Activated T-cell treated with anti-CD3 and anti-CD28 coated beads for 1 hour (primary cell): ENCODE data around the gene PTPN3.

Experiments used
- DNase-seq: peaks from one replicate; pipeline ENCODE4 v3.0.0-alpha.2; 2020; ENCODE audit warnings: low read depth

Gene PTPN3

GRCh38 chr9:109477258-109478050, 20.7 kb downstream of the PTPN3 start:
- DNase-seq: no peak

DNA sequence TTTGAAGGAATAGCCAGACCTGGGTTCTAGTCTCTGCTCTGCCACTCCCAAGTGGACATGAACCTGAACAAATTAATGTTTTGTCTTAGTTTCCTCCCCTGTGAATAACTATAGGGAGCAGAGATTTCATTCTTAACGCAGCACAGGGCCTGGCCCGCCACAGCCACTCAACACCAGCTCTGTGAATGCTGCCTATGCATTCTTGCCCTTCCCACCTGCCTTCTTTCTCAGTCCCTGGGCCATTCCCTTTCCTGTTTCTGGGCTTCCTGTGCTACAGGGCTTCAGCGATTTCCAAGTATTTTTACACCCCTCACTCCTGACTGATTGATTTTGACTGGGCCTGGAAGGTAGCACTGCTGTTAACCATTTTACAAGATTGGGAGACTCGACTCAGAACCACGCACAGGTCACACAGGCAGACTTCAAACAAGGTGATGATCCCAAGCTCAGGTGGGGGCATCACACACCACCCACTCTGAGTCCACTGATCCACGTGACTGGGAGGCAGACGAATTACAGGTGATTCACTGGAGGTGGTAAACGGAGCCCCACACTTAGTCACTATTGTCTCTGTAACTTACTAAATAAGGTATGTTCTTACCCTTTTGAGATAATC, 21.4 kb downstream of the PTPN3 start:
- no peak for DNase-seq

GRCh38 chr9:109475526-109475925, 22.6 kb downstream of the PTPN3 start:
- no peak for DNase-seq

- no peak for DNase-seq
Observed at GRCh38 chr9:109474944-109475343, 23.2 kb downstream of the PTPN3 start.

- DNase-seq: no peak
Observed at GRCh38 chr9:109474170-109474569, 23.9 kb downstream of the PTPN3 start.

DNA sequence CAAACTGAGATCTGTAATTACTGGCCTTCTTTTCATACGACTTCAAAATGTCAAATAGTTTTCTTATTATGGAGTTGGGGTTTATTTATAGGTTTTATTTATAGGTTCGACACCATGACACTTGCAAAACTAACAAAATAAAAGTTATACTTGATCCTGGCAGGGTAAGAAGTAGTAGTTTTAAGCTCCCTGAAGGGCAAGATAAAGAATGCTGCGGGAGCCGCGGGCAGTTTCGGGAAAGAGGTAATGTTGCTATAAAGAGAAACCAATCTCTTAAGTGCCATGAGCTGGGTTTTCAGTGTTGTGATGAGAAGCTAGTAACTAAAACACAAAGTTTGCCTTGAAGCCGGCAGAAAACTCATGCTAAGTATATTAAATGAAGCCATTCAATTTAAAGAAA, 24.8 kb downstream of the PTPN3 start:
- DNase-seq: no peak

GRCh38 chr9:109471475-109472393, 26.4 kb downstream of the PTPN3 start:
- no peak for DNase-seq

DNA sequence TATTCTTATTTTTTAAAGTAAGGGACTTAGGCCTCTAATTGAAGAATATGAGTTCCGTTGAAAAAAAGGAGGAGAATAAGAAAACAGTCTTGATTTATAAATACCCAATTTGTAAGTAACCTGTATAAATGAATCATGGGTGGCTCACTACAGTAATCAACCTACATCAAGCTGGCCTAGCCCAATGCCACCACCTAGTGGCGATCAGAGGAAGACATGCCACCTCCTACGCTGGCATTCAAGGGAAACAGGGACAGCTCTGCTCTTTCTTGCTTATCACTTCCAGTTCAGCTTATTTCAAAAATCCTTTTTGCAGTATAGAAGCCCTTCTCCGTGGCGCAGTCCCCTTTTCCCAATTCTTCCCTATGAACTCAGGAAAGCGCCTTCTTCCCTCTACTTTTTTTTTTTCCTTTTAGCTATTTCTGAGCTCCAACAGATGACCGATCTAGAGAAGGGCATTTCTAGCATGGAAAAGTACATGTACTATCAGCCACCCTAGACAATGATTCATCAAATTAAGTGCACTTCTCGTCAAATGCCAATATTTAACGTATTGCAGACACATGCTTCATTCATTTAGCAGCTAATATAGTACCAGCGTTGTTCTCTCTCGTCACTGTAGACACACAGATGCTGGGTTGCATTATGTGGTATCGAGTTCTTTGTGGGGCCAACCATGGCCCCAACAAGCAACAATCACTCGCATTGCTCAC, 28.3 kb downstream of the PTPN3 start:
- peak; percentile 26 for DNase-seq

GRCh38 chr9:109468927-109469326, 29.2 kb downstream of the PTPN3 start:
- no peak for DNase-seq

GRCh38 chr9:109467936-109468335, 30.2 kb downstream of the PTPN3 start:
- DNase-seq: no peak

GRCh38 chr9:109466623-109467590, 31.2 kb downstream of the PTPN3 start:
- DNase-seq: no peak

- DNase-seq: no peak
Observed at GRCh38 chr9:109463924-109464625, 34.0 kb downstream of the PTPN3 start.

GRCh38 chr9:109460576-109460975, 37.5 kb downstream of the PTPN3 start:
- no peak for DNase-seq

- no peak for DNase-seq
Observed at GRCh38 chr9:109459423-109459822, 38.7 kb downstream of the PTPN3 start.

DNA sequence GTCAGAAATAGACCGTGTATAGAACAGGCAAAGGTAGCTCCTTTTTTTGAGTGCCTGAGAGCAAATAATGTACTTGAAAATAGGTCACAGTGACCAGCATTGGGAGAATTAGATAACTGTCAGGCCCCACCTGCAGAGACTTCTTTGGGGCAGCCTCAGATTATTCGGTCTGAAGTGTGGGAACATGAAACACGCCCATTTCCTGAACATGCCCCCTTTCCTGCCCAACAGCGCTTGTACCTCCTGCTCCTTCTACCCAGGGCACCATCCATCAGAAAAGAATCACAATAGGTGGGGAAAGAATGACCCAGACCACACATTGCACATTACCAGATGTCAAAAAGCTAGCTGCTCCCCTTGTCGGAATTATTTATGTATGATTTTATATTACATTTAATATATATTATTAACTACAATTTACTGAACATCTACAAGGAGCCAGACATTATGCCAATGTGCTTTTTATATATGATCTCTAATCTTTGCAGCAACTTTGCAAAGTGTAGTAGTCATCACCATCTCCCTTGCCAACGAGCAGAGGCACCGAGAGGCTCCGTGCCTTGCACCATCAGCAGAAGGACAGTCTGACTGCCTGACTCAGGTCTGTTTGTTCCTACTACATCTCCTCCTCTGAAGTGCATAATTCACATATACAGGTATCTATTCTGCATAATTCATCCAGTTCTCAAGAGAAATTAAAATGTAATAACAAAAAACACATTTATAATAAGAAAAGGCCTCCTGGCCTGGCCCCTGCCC, 39.5 kb downstream of the PTPN3 start:
- DNase-seq: no peak

- no peak for DNase-seq
Observed at GRCh38 chr9:109456811-109457210, 41.3 kb downstream of the PTPN3 start.

GRCh38 chr9:109455861-109456260, 42.2 kb downstream of the PTPN3 start:
- no peak for DNase-seq

DNA sequence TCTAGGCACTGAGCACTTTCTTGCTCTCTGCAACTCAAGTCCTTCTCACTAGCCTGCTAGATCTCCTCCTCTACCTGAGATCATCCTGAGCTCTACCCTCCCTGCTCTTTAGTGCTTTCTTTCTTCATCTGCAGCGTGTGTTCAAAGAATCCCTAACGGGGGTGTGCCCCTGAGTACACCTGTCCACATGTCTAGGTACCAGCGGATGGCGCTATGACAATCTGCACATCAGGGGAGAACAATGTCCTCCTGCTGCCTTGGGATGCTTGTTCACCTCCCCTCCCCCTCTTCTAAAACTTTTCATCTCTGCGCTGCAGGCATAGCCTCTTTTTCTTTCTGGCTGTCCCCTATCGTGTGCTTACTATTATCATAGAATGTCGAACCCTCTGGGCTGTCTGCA, 42.7 kb downstream of the PTPN3 start:
- DNase-seq: no peak

DNA sequence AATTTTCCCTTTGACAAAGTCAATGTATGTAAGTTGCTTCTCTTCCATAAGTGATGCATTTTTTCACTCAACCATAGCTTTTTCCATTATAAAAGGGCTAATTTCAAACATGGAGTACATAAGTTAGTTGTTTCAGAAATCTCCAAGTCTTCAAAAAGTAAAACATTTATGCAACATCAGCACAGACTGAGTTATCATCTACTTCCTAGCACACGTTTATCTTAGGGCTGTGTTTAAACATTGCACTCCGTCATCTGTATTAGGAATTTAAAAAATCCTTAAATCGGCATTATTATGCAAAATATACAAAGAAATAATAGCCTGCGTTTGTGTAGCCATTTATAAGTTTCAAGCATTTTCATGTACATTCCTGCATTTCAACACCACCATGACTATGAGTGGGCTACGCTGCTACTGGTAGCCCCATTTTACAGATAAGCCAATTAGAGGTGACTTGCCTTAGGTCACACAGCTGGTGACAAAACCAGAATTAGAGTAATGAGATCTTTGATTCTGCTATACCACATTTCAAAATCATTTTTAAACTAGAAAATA, 43.4 kb downstream of the PTPN3 start:
- no peak for DNase-seq
